Measurements from ENCODE around the gene TCHP.

The TCHP gene

DNA sequence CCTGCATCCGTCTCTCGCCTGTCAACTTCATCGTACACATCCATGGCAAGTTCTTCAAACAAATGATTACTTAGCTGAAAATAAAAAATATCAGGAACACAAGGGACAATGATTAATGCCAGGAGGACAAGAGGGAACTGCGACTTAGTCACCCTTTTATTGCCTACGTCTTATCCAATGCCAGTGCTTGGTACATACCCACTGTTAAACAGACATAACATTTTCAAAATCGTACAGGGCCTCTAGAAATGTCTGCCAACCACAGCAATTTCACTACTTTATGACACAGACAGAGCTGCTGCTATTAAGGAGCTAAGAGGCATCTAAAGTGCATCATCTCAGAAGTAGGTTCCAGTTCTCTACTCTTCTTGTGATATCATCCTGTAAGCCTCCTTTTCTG is 61.5 kb downstream of the TCHP start:
- DNase-seq (ENCODE audit: low read depth, low spot score): no peak

DNA sequence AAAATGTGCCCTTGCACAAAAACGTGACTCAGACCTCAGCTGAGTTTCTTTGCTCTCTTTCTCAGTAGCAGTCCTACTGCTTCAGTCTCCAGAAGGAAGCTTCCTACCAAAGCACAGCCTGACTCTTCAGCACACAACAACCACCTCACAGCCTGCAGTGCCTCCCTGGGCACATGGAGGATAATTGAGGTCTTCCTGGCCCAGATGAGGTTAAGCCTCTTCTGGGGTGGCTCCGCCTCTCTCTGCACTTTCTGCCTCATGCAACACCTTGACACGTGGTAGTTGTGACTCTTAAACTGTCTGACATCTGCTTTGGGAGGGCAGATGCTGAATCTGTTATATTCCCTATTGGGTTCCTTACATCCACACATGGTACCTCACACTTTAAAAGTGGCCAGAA is 62.3 kb downstream of the TCHP start:
- DNase-seq (ENCODE audit: low read depth, low spot score): no peak

DNA sequence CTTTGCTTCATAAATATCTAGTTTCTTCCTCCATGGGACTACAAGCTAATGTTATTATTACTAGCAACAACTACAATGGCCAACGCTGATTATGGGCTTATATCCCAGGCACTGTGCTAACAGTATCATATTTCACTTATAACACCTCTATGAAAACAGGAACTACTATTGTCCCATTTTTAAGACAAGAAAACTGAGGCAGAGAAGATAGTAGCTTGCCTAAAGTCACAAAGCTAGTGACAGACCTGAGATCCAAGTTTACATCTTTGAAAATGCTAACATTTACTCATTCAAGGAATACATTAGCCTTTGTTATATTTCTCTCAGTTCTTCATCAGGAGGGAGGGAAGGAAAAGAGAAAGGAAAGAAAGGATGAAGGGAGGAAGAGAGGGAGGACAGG is 63.3 kb downstream of the TCHP start:
- no peak for DNase-seq (ENCODE audit: low read depth, low spot score)

DNA sequence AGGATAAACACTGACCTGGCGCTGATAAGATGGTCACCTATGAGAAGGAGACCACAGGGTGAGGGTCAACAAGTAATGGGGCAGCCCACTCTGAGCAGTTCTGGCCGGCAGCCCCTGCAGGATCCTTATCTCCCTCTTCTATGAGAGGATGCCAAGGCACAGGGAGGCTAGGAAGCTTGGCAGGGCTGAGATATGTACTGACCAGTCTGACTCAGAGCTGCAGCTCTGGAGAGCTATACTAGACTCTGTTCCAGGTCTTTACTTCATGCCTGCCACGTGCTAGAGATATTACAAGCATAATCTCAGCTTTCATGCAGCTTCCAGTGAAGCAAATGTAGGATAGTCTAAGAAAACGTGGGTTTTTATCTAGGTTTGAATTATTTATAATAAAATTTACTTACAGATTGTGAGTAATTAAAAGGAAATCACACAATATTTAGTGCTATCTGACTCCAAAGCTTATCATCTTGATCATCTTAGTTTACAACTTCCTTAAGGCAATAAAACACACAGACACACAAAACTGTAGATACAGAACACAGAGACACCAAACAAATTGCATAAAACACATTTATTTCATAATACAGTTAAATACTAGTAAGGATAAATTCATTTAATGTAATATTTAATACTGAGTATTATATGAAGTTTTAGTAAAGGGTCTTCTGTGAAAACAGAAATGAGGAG is 63.8 kb downstream of the TCHP start:
- DNase-seq (ENCODE audit: low read depth, low spot score): no peak

- DNase-seq (ENCODE audit: low read depth, low spot score): no peak
These were observed 66.5 kb downstream of the TCHP start for GRCh38 chr12:109966546-109966945.

- no peak for DNase-seq (ENCODE audit: low read depth, low spot score)
These were observed 67.4 kb downstream of the TCHP start for GRCh38 chr12:109967383-109968031.

All from activated naive CD8-positive, alpha-beta T cell treated with anti-CD3 and anti-CD28 coated beads, Interleukin-2, amount 50 U/mL, for 16 hours (primary cell).